Gastrocnemius medialis (tissue), 4 donors: ENCODE results near the gene CBL.

Source experiments
- CTCF ChIP-seq, 5 experiments: fragments of 450-650 bp in 3 of 5; fragments of 200-600 bp in 2 of 5; sonication (generic) in 2 of 5; IDR thresholded peaks in 4 of 5; conservative IDR thresholded peaks in 1 of 5; 1 replicate in 4 of 5; 2 replicates in 1 of 5; pipeline ENCODE4 v1.5.1; 2016 to 2019; ENCODE audit warnings: antibody characterized with exemption in 5 of 5, mild to moderate bottlenecking in 3 of 5, moderate library complexity in 3 of 5
- POLR2A ChIP-seq, 2 donors: fragments of 450-650 bp; IDR thresholded peaks; one replicate each; pipeline ENCODE4 v1.6.1; 2017; ENCODE audit warnings: antibody characterized with exemption in 2 of 2, mild to moderate bottlenecking in 2 of 2, moderate library complexity in 2 of 2

- TF ChIP-seq CTCF (IDR thresholded peaks at IDR 0.05 in 4 of 5, conservative IDR thresholded peaks at IDR 0.05 in 1 of 5) (no peak), POLR2A (IDR thresholded peaks at IDR 0.05) (peak; percentile 50 to 60)
Observed at GRCh38 chr11:119320776-119321524, 114.8 kb downstream of the CBL start.
